ENCODE measurements around the gene GPC4. TPM values are rescaled to one million over a fixed set of nuclear protein-coding genes. Genes with fewer than 3 reads are reported as not detected.

The GPC4 gene
- polyA plus RNA-seq, 3 donors from 2014 or later = not detected

DNA sequence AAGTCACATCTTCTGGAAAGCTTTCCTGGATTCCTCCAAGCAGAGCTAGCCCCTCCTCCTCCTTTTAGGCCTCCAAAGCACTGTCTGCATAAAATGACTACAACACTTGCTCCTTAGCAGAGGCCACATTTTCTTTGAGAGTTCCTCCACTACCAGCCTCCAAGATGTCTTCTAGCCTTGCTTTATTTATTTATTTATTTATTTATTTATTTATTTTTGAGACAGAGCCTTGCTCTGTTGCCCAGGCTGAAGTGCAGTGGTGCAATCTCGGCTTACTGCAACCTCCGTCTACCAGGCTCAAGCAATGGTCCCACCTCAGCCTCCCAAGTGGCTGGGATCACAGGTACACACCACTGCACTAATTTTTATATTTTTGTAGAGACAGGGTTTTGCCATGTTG lies 4.6 kb upstream of the GPC4 start:
- Mint-ChIP-seq H3K27ac (no peak overlapping the region), H3K36me3 (peaks cover 0 to 5% (median 0%) of the 10 kb centered on the region in 3 donors), H3K4me3 (no peak overlapping the region), H3K27me3 (ENCODE audit: low read depth in 3 of 3) (peaks cover 1 to 23% (median 8%) of the 10 kb centered on the region in 3 donors), H3K4me1 (no peaks in the 10 kb centered on the region), H3K9me3 (peaks cover 0 to 5% (median 0%) of the 10 kb centered on the region in 6 donors)
- DNase-seq = no peak

DNA sequence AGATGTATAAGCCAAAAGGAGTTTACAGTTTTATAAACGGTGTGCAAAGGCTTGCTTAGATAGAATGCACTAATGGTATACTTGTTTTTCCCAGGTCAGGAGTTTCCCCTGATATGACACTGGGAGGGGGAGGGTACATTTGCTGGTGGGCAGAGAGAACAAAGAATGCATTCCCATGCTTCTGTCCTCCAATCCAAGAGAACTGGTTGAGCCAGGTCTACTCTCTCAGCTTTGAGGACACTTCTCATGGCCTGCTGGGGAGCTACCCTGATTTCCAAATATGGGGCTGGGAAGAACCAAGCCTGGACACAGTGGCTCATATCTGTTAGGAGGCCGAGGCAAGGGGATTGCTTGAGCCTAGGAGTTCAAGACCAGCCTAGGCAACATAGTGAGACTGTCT lies 3.3 kb upstream of the GPC4 start:
- no peak overlapping the region for H3K4me3 Mint-ChIP-seq
- peaks cover 4 to 22% (median 11%) of the 10 kb centered on the region in 3 donors for H3K27me3 Mint-ChIP-seq (ENCODE audit: low read depth in 3 of 3)
- no peak for DNase-seq
- H3K36me3 Mint-ChIP-seq = peaks cover 0 to 5% (median 0%) of the 10 kb centered on the region in 3 donors
- peaks cover 0 to 2% (median 0%) of the 10 kb centered on the region in 6 donors for H3K9me3 Mint-ChIP-seq
- H3K4me1 Mint-ChIP-seq = no peaks in the 10 kb centered on the region
- H3K27ac Mint-ChIP-seq = no peak overlapping the region

DNA sequence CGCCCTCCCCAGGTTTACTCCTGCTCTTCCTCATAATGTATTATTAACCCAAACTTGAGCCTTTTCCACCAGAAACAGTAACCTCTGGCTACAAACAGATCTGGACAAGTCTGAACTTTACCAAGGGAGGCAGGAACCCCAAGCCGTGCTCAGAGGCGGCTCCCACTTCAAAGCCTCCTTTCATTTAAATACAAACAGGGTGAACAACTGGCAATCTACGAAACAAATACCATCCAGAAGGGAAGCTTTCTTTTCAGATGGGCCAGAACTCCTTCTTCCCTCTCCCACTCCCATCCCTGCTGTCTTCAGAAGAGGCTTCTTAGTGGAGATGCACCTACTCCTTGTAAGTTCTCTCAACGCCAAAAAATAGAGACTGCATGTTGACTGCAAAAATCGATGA lies 2.1 kb upstream of the GPC4 start:
- no peak overlapping the region for H3K4me3 Mint-ChIP-seq
- no peaks in the 10 kb centered on the region for H3K4me1 Mint-ChIP-seq
- H3K27ac Mint-ChIP-seq = no peak overlapping the region
- peaks cover 0 to 2% (median 0%) of the 10 kb centered on the region in 6 donors for H3K9me3 Mint-ChIP-seq
- DNase-seq = no peak
- peaks cover 0 to 5% (median 0%) of the 10 kb centered on the region in 3 donors for H3K36me3 Mint-ChIP-seq
- H3K27me3 Mint-ChIP-seq (ENCODE audit: low read depth in 3 of 3) = peaks cover 4 to 26% (median 11%) of the 10 kb centered on the region in 3 donors

DNA sequence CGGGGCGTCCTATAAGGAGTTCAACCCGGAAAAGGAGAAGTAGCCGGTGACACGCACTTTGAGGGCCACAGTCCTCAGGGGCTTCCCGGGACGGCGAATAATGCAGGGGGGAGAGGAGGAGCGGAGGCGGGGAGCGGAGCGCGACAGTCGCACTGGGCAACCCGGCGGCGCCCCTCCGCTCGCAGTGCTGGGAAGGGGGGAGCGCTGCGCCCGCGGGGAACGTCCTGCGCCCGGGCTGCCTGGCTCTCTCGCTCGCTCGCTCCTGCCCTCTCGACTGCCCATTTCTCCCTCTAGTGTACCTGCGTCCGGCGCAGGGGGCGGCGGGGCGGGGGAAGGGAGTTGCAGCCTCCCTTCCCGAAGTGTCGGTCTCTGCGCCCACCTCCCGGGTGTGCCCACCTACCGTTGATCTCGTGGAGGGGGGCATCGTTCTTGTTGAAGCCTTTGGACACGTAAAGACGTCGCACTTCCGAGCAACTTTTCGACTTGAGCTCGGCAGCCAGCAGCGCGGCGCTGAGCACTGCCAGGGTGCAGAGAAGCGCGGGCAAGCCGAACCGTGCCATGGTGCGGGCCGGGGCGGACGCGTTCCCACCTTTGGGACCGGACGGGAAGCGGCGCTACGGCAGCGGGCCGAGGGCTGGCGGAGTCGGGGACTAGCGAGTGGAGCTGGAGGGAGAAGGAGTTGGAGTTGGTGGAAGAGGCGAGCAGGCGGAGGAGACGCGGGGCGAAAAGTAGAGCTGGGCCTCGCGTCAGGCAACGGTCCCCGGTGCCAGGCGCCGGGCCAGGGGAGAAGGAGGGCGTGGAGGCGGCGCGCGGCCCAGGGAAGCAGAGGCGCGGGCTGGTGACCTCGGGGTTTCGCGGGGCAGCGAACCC lies 648 bp downstream of the GPC4 start:
- Mint-ChIP-seq H3K36me3 (peaks cover 0 to 5% (median 0%) of the 10 kb centered on the region in 3 donors), H3K4me3 (no peak overlapping the region), H3K27ac (no peak overlapping the region), H3K9me3 (no peaks in the 10 kb centered on the region), H3K4me1 (no peaks in the 10 kb centered on the region), H3K27me3 (ENCODE audit: low read depth in 3 of 3) (peaks cover 4 to 19% (median 7%) of the 10 kb centered on the region in 3 donors)
- DNase-seq = no peak

DNA sequence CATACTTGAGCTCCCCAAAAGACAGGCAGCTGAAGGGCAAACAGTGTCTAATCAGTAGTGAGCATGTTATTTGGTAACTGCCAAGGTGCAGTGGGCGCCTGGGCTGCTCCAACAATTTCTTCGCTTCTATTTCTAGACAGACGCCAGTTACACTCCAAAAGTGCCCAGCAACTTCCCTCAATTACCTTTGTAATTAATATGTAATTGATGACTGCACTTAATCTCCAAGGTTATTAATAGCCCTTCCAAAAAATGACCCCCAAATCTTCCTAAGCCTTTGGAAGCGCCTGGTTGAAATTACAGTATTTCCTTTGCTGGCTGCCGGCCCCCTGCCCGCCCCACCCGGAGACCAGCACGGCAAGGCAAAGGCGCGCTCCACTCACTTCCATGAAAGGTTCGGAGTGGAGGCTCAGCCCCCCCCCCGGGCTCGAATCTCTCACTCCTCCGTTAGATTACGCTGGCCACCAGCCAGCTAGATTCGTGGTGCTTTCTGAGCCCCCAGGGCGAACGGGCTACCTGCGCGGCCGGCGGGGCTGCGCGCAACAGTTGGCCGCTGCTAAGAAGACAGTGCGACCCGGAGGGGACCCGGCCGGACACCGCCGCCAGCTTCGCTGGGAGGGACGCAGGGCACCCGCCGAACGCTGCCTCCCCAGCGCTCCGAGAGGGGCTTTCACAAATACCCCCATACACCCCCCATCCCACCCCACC lies 1.9 kb downstream of the GPC4 start:
- H3K4me1 Mint-ChIP-seq = no peaks in the 10 kb centered on the region
- H3K9me3 Mint-ChIP-seq = no peaks in the 10 kb centered on the region
- DNase-seq = no peak
- peaks cover 4 to 17% (median 6%) of the 10 kb centered on the region in 3 donors for H3K27me3 Mint-ChIP-seq (ENCODE audit: low read depth in 3 of 3)
- H3K4me3 Mint-ChIP-seq = no peak overlapping the region
- H3K27ac Mint-ChIP-seq = no peak overlapping the region
- H3K36me3 Mint-ChIP-seq = peaks cover 0 to 5% (median 0%) of the 10 kb centered on the region in 3 donors

DNA sequence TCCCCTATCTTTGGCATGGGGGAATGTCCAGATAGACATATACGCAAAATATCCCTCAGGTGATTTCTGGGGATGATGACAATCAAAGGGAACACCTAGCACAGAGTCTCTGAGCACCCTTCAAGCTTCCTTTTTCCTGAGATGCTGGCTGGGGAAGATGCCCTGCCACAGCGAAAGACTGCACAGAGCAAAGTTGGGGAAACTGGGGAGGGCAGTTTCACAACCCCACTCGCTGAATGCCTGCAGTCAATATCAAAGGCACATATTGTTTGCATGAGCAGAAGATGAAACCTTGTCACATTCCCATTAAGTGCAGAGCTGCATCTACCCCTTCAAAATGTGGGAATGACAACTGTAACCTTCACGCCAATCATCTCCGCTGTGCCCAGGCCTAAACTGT lies 2.6 kb downstream of the GPC4 start:
- no peak overlapping the region for H3K27ac Mint-ChIP-seq
- DNase-seq = no peak
- H3K4me3 Mint-ChIP-seq = no peak overlapping the region
- H3K9me3 Mint-ChIP-seq = no peaks in the 10 kb centered on the region
- peaks cover 4 to 12% (median 6%) of the 10 kb centered on the region in 3 donors for H3K27me3 Mint-ChIP-seq (ENCODE audit: low read depth in 3 of 3)
- peaks cover 0 to 5% (median 0%) of the 10 kb centered on the region in 3 donors for H3K36me3 Mint-ChIP-seq
- no peaks in the 10 kb centered on the region for H3K4me1 Mint-ChIP-seq

DNA sequence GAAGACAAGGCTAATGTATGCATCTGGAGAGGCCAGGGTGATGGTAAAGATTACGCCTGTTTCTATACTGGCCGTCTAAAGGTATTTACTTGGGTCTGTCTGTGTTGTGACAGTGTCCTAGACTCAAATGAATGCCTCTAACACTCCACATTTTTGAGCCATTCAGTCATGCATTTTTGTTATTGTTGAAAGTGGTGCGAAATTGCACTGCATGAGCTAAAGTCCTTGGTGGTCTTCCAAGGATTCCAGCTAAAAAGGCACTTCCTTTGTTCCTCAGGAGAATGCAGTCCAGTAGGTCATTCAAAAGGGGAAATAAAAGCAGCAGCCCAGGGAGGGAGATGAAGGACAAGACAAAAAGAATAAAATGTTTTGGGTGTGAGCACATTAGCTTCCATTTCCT lies 3.0 kb downstream of the GPC4 start:
- Mint-ChIP-seq H3K36me3 (peaks cover 0 to 5% (median 0%) of the 10 kb centered on the region in 3 donors), H3K4me3 (no peak overlapping the region), H3K9me3 (no peaks in the 10 kb centered on the region), H3K4me1 (no peaks in the 10 kb centered on the region), H3K27ac (no peak overlapping the region), H3K27me3 (ENCODE audit: low read depth in 3 of 3) (peaks cover 4 to 12% (median 4%) of the 10 kb centered on the region in 3 donors)
- DNase-seq = no peak

DNA sequence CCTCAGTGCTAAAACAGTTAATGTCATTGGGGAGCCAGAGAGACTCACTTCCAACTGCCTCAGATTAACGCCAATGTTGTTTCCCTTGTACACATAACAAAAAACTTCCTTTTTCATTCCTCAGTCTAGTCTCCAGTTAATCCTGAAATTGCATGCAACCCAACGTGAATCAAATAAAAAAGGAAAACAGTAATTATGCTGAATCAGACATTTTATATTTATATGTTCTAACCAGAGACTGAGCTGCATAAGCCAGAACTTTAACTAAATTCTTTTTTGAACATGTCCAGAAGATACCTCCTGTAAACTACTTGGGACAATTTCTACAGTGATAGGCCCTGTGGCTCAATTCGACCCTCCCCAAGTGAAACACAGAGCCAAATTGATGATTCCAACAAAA lies 4.7 kb downstream of the GPC4 start:
- DNase-seq = no peak
- Mint-ChIP-seq H3K4me3 (no peak overlapping the region), H3K4me1 (no peaks in the 10 kb centered on the region), H3K36me3 (no peaks in the 10 kb centered on the region), H3K9me3 (no peaks in the 10 kb centered on the region), H3K27me3 (ENCODE audit: low read depth in 3 of 3) (peaks cover 3 to 8% (median 4%) of the 10 kb centered on the region in 3 donors), H3K27ac (no peak overlapping the region)

DNA sequence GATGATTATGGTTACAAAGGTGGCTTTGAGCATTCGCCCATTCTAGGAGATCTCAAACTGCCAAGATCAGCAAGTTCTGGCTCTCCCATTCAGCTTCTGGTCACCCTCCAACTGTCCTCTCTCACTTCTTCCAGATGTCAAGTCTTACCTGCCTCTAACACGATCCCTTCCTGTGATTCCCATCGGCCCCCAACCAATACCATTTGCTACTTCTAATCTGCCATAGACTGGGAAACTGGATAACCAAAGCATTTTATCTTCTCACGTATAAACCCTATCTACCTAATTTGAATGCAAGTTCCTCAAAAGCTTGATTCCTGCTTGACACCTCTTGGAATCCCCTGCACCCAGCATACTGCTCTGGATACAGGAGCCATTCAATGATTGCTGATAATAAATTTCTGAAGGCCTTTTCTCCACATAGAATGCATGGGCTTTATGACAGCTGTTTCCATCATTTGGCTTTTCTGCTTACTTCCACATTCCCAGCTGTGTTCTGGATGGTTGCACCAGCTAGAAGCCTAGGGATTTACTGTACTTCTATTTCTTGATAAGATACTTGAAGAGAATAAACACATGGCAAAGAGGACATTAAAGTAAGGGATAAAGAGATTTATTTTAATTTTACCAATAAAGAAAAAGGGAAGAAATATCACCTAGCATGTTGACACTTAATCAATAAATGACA lies 9.6 kb downstream of the GPC4 start:
- Mint-ChIP-seq H3K4me3 (no peak overlapping the region), H3K4me1 (no peaks in the 10 kb centered on the region), H3K9me3 (no peaks in the 10 kb centered on the region), H3K36me3 (no peaks in the 10 kb centered on the region), H3K27ac (no peak overlapping the region), H3K27me3 (ENCODE audit: low read depth in 3 of 3) (peaks cover 0 to 4% (median 2%) of the 10 kb centered on the region in 3 donors)
- DNase-seq = no peak

DNA sequence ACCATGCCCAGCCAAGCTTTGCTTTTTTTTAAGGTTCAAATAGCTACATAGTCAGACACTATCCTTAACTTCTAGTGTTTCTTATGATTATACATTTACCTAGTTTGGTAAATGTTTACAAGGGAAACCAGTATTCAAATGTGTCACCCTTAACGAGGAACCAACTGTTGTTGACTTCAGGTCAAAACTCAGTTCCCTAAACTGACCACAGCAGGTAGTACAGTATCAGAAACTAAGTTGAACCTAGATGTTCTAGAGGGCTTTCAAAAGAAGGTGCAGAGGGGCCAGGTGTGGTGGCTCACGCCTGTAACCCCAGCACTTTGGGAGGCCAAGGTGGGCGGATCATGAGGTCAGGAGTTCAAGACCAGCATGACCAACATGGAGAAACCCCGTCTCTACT lies 11.3 kb downstream of the GPC4 start:
- H3K4me3 Mint-ChIP-seq = no peak overlapping the region

DNA sequence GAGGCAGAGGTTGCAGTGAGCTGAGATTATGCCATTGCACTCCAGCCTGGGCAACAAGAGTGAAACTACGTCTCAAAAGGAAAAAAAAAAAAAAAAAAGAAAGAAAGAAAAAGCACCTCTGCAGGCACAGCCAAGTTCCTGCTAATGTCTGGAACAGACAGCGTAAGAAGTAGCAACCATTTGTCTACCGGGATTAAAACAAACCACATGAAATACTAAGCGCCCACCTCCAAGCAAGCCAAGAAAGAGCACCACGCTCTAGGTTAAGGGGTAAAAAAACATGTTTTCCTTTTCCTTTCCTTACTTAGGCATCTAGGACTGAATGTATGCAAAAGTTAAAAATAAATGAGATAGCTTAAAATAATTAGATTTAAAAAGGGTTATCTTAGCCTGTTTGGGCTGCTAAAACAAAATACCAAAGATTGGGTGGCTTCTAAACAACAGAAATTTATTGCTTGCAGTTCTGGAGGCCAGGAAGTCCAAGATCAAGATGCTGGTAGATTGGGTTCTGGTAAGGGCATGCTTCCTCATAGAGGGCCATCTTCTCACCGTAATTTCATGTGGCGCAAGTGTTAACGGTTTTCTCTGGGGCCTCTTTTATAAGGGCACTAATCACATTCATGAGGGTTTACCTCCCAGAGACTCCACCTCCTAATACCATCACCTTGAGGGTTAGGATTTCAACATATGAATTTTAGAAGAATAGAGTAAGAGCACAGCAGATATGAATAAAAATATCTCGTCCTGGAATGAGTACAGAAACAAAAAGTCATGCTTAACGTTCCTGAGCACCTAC lies 12.3 kb downstream of the GPC4 start:
- H3K36me3 Mint-ChIP-seq = no peaks in the 10 kb centered on the region

More for the DNA sequence above, 11.3 kb downstream of the GPC4 start:
- H3K36me3 Mint-ChIP-seq = no peaks in the 10 kb centered on the region
- peaks cover 0 to 4% (median 4%) of the 10 kb centered on the region in 3 donors for H3K27me3 Mint-ChIP-seq (ENCODE audit: low read depth in 3 of 3)
- no peak overlapping the region for H3K27ac Mint-ChIP-seq
- no peaks in the 10 kb centered on the region for H3K9me3 Mint-ChIP-seq
- no peak for DNase-seq
- H3K4me1 Mint-ChIP-seq = no peaks in the 10 kb centered on the region

DNA sequence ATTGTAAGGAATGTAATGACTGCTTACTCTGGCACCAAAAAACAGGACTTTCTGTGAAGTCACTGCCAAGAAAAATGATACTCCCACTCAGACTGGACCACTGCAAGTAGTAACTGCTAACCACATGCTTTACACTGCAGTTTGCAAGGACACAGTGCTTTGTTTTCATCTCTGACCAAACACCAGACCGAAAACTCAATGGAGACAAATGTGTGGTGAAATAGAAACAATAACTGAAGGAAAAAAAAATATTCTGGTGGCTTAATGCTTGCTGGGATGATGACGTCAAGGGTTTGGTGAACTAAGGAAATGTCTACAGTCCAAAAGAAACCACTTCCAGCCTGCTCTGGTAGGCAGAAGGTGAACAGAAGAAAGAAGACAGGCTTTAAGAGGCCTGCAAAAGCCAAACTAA lies 13.2 kb downstream of the GPC4 start:
- Mint-ChIP-seq H3K4me3 (no peak overlapping the region), H3K27ac (no peak overlapping the region)
- DNase-seq = no peak

More for the DNA sequence above, 12.3 kb downstream of the GPC4 start:
- Mint-ChIP-seq H3K27ac (no peak overlapping the region), H3K4me1 (no peaks in the 10 kb centered on the region), H3K4me3 (no peak overlapping the region), H3K27me3 (ENCODE audit: low read depth in 3 of 3) (peaks cover 0 to 2% (median 2%) of the 10 kb centered on the region in 3 donors), H3K9me3 (no peaks in the 10 kb centered on the region)
- no peak for DNase-seq

DNA sequence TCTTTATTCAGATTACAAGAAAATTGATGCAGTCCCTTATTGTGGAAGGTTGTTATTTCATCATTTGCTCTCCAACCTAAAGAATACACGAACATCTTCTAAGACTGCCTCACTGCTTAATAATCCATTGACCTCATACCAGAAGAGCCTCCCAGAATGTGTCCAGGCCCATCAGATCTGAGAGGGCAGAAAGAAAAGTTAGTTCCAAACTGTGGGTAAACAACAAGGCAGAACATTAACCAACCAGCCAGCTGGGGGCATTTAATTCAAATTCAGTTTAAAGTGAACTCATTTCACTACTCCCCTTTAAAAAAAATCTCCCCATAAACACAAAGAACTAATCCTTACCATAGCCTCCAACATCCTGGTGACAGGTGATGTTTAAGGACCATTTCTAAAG lies 13.8 kb downstream of the GPC4 start:
- Mint-ChIP-seq H3K27me3 (ENCODE audit: low read depth in 3 of 3) (peaks cover 0 to 2% (median 2%) of the 10 kb centered on the region in 3 donors), H3K27ac (no peak overlapping the region), H3K4me3 (no peak overlapping the region), H3K4me1 (no peaks in the 10 kb centered on the region), H3K9me3 (no peaks in the 10 kb centered on the region), H3K36me3 (no peaks in the 10 kb centered on the region)
- no peak for DNase-seq

More for the DNA sequence above, 13.2 kb downstream of the GPC4 start:
- H3K36me3 Mint-ChIP-seq = no peaks in the 10 kb centered on the region
- H3K4me1 Mint-ChIP-seq = no peaks in the 10 kb centered on the region
- H3K27me3 Mint-ChIP-seq (ENCODE audit: low read depth in 3 of 3) = peaks cover 0 to 2% (median 2%) of the 10 kb centered on the region in 3 donors
- no peaks in the 10 kb centered on the region for H3K9me3 Mint-ChIP-seq

All from immature natural killer cell (primary cell).